HG03521 (cell line): Measurements from ENCODE around the gene SH3RF1.

ENCODE experiments used
- ATAC-seq: cut with Tn5 transposase; IDR thresholded peaks from one replicate; pipeline ENCODE4 v1.9.1; 2021; ENCODE audit warnings: mild to moderate bottlenecking, moderate library complexity; ENCODE audit not compliant: unreplicated experiment

Gene SH3RF1

DNA sequence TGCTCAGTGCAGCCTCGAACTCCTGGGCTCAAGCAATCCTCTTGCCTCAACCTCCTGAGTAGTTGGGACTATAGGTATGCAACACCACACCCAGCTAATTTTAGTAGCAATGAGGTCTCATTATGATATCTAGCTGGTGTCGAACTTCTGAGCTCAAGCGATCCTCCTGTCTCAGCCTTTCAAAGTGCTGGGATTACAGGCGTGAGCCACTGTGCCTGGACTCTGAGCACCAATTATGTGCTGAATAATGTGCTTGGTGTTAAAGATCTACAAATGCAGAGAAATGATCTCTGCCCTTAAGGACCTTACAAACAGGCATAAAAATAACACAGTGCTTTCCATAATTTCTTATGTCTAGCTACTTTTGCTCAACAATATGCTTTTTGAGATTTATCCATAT, 131.7 kb downstream of the SH3RF1 start:
- no peak for ATAC-seq

DNA sequence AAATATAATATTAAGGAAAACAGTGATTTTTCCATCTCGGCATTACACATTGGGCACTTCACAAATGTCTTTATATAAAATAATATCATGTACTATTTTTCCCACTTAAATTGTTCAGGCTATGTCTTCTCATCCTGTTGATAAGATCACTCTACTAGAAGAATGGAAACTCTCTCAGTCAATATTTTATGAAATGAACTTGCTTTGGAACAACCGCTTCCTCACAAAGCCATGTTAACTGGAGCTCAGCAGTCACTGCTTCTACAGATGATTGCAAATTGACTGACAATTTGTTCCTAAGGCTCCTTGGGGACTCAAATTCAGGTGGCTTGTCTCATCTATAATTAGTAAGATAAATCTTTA, 133.2 kb downstream of the SH3RF1 start:
- no peak for ATAC-seq

DNA sequence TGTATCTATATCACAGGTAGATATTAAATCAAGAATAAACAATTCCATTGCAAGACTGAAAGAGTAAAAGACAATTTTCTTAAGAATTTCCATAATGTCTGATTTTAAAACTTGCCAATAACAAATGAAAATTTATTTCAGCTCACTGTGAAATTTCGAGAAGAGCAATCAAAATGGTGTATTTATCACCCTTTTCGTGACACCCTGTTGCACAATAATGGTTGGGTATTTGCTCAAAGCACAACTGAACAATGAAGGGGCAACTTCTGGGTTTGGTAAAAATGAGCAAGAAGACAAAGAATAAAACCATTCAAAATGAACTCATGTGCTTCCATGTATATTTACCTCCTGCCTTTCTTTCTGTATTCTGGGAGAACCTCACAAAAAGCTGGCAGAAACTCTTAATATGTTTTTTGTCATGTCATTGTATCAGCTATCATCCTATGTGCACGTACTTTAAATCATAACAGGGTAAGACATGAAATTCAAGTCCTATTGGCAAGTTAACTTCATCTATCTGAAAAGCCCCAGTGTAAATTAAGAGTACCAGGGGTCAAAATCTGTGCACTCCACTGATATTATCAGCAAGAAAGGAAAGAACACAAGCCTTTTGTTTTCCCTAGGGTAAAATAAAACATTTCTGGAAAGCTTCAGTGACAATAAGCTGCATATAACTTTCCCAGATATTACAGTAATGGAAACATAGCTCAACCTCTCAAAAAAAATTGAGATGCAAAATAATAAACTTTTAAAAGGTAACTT, 133.8 kb downstream of the SH3RF1 start:
- ATAC-seq: no peak

GRCh38 chr4:169136330-169136729, 134.4 kb downstream of the SH3RF1 start:
- ATAC-seq: no peak

GRCh38 chr4:169135776-169136175, 135.0 kb downstream of the SH3RF1 start:
- no peak for ATAC-seq

DNA sequence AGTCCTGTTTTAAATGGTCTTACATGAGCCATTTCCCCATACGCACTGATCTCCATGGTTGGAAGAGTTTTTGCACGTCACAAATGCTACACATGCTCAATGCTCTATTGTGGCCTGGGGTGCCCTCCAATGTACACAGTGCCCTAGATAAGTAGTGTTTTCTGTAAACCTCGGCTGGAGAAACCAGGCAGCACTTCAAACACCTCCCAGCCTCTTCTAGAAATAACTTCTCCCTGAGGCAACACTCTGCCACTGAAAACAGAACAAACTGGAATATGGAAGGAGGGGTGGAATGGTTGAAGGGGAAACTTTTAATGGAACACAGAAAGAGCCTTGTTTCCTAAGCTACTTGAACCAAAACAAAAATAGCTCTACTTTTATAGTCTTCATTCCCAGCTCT, 136.8 kb downstream of the SH3RF1 start:
- ATAC-seq: no peak

GRCh38 chr4:169132561-169133305, 138.0 kb downstream of the SH3RF1 start:
- ATAC-seq: no peak

DNA sequence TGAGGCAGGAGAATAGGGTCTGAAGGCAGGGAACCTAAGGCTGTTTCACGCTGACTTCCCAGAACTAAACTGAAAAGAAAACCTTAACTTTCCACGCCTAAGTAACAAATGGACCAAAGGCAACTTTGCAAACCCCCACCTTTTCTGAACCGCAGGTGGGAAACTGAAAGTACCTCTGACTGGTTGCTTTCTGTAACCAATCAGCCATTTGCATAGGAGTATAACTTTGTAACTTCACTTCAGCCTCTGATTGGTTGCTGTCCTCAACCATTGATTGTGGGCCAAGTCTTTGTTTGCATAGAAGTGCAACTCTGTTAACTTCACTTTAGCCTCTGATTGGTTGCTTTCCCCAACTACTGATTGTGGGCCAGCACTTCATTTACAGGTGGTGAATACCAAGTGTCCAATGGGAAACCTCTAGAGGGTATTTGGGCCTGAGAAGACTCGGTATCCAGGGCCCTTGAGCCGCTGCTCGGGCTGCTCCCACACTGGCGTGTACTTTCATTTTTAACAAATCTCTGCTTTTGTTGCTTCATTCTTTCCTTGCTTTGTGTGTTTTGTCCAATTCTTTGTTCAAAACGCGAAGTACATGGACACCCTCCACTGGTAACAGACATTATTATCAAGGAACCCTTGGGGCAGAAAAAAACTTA, 139.1 kb downstream of the SH3RF1 start:
- no peak for ATAC-seq

DNA sequence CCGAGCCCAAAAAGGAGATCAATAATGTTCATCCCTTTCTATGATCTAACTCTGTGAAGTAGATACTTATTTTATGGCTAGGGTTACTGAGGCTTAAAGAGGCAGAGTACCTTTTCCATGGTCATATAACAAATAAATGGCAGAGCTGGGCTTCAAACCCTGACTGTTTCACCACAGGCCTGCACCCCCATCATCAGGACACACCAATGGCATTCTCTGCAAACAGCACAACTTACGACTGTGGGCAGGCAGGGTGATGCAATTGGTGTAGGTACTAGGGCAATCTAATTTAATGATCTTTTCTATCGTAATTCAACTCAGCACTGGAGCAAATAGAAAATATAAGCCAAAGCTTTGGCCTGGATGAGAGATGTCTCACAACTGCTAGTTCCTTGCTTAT, 141.9 kb downstream of the SH3RF1 start:
- ATAC-seq: no peak

DNA sequence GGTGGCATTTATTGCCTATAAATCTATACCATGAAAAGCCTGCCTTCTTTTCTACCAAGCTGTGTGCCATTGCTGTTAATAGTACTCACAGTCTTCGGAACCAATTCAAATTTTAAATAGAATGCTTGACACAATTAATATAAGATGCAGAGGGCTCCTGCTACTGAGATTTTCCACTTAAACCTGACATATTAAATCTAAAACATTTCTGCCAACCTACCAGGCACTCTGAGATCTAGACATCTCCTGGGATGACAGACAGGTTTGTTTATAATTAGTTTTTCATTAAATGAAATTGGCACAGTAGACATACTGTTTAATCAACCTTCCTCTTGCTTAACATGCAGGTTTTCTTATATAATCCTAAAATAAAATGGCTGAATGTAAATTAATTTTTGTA, 143.4 kb downstream of the SH3RF1 start:
- ATAC-seq: no peak

- ATAC-seq: no peak
These were observed 146.1 kb downstream of the SH3RF1 start for GRCh38 chr4:169124661-169125060.

GRCh38 chr4:169122422-169122821, 148.3 kb downstream of the SH3RF1 start:
- no peak for ATAC-seq

GRCh38 chr4:169121861-169122382, 148.8 kb downstream of the SH3RF1 start:
- no peak for ATAC-seq

GRCh38 chr4:169120624-169121023, 150.1 kb downstream of the SH3RF1 start:
- no peak for ATAC-seq

DNA sequence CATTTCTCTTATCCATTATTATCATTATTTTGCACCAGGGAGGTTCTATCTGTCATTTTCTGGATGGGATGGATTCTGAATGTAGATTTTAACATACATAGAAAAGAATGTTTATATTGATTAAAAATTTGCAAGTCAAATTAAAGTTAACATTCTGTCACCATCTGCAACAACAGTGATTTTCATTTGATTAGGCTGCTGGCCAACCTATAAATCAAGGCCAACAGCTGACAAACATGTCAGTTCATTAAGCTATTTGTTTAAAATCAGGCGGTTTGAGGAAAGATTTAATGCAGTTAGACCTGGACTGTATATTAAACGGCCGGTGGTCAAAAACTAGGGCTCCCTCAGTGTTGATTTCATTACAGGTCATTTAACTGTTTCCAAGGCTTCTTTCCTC, 151.2 kb downstream of the SH3RF1 start:
- no peak for ATAC-seq

GRCh38 chr4:169117591-169118081, 153.1 kb downstream of the SH3RF1 start:
- no peak for ATAC-seq

GRCh38 chr4:169116270-169116901, 154.4 kb downstream of the SH3RF1 start:
- ATAC-seq: no peak

DNA sequence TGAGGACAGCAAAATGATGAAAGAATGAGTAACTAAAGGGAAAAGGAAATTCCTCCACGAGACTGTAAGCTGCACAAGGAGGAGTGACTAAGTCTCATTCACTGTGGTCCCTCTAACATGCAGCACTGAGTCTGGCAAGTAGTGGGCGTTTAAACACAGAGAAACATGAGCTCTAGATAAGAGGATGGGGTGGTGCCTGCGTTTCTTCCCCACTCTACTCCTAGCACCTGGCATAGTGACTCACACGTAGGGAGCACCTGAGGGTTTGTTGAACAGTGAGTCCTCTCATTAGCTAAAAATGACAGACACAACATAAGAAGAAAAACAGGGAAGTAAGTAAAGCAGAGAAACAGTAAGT, 154.9 kb downstream of the SH3RF1 start:
- no peak for ATAC-seq

DNA sequence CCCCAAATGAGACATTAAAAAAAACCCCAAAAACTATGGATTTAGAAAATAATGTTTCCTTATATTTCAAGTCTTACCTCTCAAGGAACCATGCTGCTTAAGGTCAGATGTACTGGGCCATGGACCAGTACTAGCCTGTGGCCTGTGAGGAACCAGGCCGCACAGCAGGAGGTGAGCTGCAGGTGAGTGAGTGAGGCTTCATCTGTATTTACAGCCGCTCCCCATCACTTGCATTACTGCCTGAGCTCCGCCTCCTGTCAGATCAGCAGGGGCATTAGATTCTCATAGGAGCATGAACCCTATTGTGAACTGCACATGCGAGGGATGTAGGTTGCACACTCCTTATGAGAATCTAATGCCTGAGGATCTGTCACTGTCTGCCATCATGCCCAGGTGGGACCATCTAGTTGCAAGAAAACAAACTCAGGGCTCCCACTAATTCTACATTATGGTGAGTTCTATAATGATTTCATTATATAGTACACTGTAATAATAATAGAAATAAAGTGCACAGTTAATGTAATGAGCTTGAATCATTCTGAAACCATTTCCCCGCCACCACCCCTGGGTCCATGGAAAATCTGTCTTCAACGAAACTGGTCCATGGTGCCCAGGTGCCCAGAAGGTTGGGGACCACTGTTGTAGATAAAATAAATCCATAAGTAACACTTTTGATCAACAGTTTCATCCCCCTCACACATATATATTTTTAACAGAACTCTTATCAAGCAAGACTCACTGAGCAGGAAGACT, 155.4 kb downstream of the SH3RF1 start:
- no peak for ATAC-seq

DNA sequence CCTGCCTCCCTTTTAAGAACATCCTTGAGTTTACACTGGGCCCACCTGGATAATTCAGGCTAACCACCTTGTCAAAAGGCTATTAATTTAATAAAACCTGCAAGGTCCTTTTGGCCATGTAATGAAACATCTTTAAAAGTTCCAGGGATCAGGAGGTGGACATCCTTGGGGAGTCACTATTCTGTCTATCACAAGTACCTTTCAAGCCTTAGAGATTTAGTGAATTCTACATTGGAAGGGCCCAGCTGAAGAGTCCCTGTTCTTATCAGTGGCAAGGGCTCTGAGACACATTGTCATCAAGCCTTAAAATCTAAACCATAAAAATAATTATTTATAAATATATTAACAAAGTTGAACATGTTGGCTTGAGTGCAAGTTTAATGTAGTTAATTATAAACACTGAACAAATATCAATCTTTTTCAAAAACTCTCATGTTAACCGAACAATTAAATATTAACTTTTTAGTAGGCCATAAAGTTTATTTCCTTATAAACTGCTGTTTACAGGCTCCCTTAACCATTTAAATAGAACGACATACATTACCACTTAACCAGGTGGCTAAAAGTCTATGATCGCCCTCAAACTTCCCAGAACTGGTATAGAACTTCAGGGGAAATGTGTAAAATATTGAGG, 156.3 kb downstream of the SH3RF1 start:
- no peak for ATAC-seq
